Calu3 (cell line): ENCODE data around the gene CDK2AP2. TPM values are rescaled to one million over a fixed set of nuclear protein-coding genes. Genes with fewer than 3 reads are reported as not detected.

Source experiments
- BruUV-seq: library from RNA; stranded (reverse); fragments of 400-500 nt; replicated peaks from 2 replicates; lab custom pipeline; 2021; lab: Mats Ljungman, UMichigan
- CTCF ChIA-PET: fragments of 300-600 bp; sonication (Branson Sonifier 250); formaldehyde crosslinking; loops from one replicate; lab custom pipeline; 2022; ENCODE audit warnings: antibody characterized with exemption; lab: Charles Lee
- DNase-seq: peaks from one replicate; pipeline ENCODE4 v3.0.0; 2022
- H3K27ac Mint-ChIP-seq: one replicate; pipeline ENCODE4 v1.8.0; 2022; ENCODE audit warnings: mixed read lengths; ENCODE audit not compliant: unreplicated experiment
- H3K27me3 Mint-ChIP-seq: one replicate; pipeline ENCODE4 v1.8.0; 2022; ENCODE audit warnings: mixed read lengths; ENCODE audit not compliant: unreplicated experiment
- H3K36me3 Mint-ChIP-seq: one replicate; pipeline ENCODE4 v1.8.0; 2022; ENCODE audit warnings: mild to moderate bottlenecking, moderate library complexity, mixed read lengths; ENCODE audit not compliant: insufficient read depth, unreplicated experiment
- H3K4me1 Mint-ChIP-seq: one replicate; pipeline ENCODE4 v1.8.0; 2022; ENCODE audit warnings: mild to moderate bottlenecking, low read depth, mixed read lengths; ENCODE audit not compliant: unreplicated experiment
- H3K4me3 Mint-ChIP-seq: one replicate; pipeline ENCODE4 v1.8.0; 2022; ENCODE audit warnings: mild to moderate bottlenecking, low read depth, moderate library complexity, mixed read lengths; ENCODE audit not compliant: unreplicated experiment
- H3K9me3 Mint-ChIP-seq: one replicate; pipeline ENCODE4 v1.8.0; 2022; ENCODE audit warnings: low read depth, mixed read lengths; ENCODE audit not compliant: unreplicated experiment
- intact Hi-C: fragments of 100-400 bp; cut with micrococcal nuclease; formaldehyde crosslinking; loops from one replicate; pipeline ENCODE4 v1.10.0; 2022; ENCODE audit not compliant: unreplicated experiment
- microRNA-seq: library from miRNA; unstranded; fragments of <30 nt; microRNA quantifications from one replicate; pipeline ENCODE4 v1.2.0, GENCODE V29; 2022
- total RNA-seq: library from RNA; stranded (reverse); gene quantifications from 2 replicates; pipeline ENCODE4 v1.2.3, GENCODE V29; 2022
- TF ChIP-seq, protein P1 (sequence below): fragments of 200-600 bp; IDR thresholded peaks from one replicate; pipeline ENCODE4 v1.8.0; 2022; ENCODE audit warnings: antibody characterized with exemption; ENCODE audit not compliant: unreplicated experiment

Gene CDK2AP2
- total RNA-seq, 1 experiment from 2014 or later, result 64.7 TPM

DNA sequence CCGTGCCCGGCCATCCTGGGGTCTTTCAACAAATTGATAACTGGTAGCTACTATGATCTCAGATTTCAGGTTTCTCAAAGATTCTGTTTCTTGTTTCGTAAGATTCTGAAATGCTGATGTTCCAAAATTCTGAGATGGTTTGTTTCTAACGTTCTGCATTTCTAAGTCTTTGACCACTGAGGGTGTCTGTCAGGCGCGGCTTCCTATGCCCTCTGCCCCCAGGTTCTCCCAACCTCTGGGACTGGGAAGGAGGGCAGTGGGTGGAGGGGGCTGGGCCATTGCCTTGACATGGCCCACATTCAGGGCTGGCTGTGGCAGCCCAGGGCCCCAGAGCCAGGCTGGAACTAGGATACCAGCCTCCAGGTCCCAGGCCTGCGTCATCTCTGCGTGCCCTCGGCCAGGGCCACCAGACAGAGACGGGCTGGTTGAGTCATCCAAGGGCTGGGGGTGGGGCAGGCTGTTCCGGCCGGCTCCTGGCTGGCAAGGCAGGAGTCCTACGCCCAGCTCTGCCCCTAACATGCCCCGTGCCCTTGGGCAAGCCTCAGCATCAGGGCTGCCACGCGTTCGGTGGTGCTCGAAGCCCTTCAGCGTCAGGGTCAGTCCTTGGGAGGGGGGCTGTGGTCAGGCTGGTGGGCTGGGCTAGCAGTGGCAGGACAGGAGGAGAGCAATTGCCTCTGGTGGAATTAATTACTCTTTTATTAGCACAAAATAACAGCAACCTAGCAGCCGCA, 44.1 kb downstream of the CDK2AP2 start:
- Mint-ChIP-seq H3K4me3 (peak overlapping the region; percentile 94), H3K9me3 (no peaks in the 10 kb centered on the region), H3K36me3 (peaks cover 59% of the 10 kb centered on the region), H3K4me1 (peaks cover 35% of the 10 kb centered on the region), H3K27me3 (no peaks in the 10 kb centered on the region), H3K27ac (peak overlapping the region; percentile 91)
- peak; percentile 89 for DNase-seq
- BruUV-seq, result no TSS peak
- CTCF ChIA-PET, result no interaction called here
- TF ChIP-seq, protein P1, sequence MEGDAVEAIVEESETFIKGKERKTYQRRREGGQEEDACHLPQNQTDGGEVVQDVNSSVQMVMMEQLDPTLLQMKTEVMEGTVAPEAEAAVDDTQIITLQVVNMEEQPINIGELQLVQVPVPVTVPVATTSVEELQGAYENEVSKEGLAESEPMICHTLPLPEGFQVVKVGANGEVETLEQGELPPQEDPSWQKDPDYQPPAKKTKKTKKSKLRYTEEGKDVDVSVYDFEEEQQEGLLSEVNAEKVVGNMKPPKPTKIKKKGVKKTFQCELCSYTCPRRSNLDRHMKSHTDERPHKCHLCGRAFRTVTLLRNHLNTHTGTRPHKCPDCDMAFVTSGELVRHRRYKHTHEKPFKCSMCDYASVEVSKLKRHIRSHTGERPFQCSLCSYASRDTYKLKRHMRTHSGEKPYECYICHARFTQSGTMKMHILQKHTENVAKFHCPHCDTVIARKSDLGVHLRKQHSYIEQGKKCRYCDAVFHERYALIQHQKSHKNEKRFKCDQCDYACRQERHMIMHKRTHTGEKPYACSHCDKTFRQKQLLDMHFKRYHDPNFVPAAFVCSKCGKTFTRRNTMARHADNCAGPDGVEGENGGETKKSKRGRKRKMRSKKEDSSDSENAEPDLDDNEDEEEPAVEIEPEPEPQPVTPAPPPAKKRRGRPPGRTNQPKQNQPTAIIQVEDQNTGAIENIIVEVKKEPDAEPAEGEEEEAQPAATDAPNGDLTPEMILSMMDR, result no peak
- intact Hi-C loops, result no loop called here

DNA sequence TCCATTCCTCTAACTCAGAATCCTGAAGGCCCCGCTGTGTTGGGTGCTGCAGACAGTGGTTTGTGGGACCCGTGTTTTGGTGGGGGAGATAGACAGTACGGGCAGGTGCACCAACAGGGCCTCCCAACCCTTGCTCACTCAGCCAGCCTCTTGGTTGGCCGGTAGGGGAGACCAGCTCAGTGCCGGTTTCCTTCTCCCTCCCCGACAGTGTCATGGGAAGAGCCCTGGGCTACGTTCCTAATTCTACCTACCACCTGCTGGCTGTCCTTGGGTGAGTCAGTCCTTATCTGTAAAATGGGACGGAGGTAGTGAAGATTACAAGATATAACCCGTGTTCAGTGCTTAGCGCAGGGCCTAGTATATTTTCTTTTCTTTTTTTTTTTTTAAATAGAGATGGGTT, 44.8 kb downstream of the CDK2AP2 start:
- CTCF ChIA-PET, result no interaction called here
- DNase-seq, result no peak
- no peak overlapping the region for H3K27ac Mint-ChIP-seq
- intact Hi-C loops, result no loop called here
- no peaks in the 10 kb centered on the region for H3K27me3 Mint-ChIP-seq
- TF ChIP-seq, protein P1, result no peak
- peaks cover 53% of the 10 kb centered on the region for H3K36me3 Mint-ChIP-seq
- no peak overlapping the region for H3K4me3 Mint-ChIP-seq
- no peaks in the 10 kb centered on the region for H3K9me3 Mint-ChIP-seq
- no TSS peak for BruUV-seq
- peaks cover 32% of the 10 kb centered on the region for H3K4me1 Mint-ChIP-seq

DNA sequence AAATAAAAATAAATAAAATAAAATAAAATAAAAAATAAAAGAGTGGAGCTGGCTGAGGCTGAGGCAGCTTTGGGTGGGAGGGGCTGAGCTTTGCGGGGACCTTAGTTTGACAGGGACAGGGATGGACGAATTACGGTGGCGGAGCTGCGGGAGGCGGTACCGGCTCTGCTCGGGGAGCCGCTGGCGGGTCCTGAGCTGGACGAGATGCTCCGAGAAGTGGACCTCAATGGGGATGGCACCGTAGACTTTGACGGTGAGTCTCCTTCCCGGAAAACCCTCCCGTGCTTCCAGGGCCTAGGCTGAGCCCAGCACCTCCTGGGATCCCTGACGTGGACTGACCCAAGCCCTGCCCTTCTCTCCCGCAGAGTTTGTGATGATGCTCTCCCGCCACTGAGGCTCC, 49.7 kb downstream of the CDK2AP2 start:
- H3K9me3 Mint-ChIP-seq, result no peaks in the 10 kb centered on the region

DNA sequence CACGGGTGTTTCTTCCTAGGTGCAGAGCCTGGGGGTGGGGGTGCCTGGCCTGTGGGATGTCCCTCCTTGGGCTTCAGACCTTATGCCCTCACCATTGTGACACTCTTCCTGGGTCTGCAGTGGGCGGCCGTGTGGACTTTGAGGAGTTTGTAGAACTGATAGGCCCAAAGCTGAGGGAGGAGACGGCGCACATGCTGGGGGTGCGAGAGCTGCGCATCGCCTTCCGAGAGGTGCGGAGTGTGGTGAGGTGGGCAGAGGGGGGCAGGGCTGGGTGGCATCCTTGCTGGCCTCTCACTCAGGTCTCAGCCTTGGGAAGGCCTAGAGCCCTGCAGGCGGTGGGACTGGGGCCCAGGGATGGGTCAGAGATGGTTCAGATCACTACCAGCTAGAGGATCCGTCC, 50.5 kb downstream of the CDK2AP2 start:
- BruUV-seq, result no TSS peak
- no peak for DNase-seq
- no peaks in the 10 kb centered on the region for H3K27me3 Mint-ChIP-seq
- peaks cover 23% of the 10 kb centered on the region for H3K36me3 Mint-ChIP-seq
- TF ChIP-seq, protein P1, result no peak
- H3K9me3 Mint-ChIP-seq, result no peaks in the 10 kb centered on the region
- H3K4me3 Mint-ChIP-seq, result no peak overlapping the region
- CTCF ChIA-PET, result no interaction called here
- H3K4me1 Mint-ChIP-seq, result peaks cover 3% of the 10 kb centered on the region
- intact Hi-C loops, result no loop called here
- H3K27ac Mint-ChIP-seq, result no peak overlapping the region

More for the DNA sequence above, 49.7 kb downstream of the CDK2AP2 start:
- DNase-seq, result no peak
- CTCF ChIA-PET, result no interaction called here
- intact Hi-C loops, result no loop called here
- no TSS peak for BruUV-seq
- Mint-ChIP-seq H3K27me3 (no peaks in the 10 kb centered on the region), H3K27ac (no peak overlapping the region), H3K36me3 (peaks cover 22% of the 10 kb centered on the region), H3K4me1 (no peaks in the 10 kb centered on the region), H3K4me3 (no peak overlapping the region)
- TF ChIP-seq, protein P1, result no peak

Small RNA genes lying within 50 kb of the gene (microRNA-seq; reads per million reads assigned to microRNA genes)
- gene MIR6752, result not detected

Other genes with a start within 250 kb of the CDK2AP2 start
- 69.8 and 71.3 TPM in 2 replicates for gene GRK2, start 241.7 kb downstream of the CDK2AP2 start, total RNA-seq
- gene ANKRD13D, start 218.9 kb downstream of the CDK2AP2 start, total RNA-seq, result 50.8 and 58.5 TPM in 2 replicates
- 73.0 and 84.3 TPM in 2 replicates for gene SSH3, start 204.6 kb downstream of the CDK2AP2 start, total RNA-seq
- 95.1 and 119 TPM in 2 replicates for gene POLD4, start 154.6 kb downstream of the CDK2AP2 start, total RNA-seq
- 7.1 and 7.5 TPM in 2 replicates for gene CLCF1, start 134.6 kb downstream of the CDK2AP2 start, total RNA-seq
- gene RAD9A, start 116.2 kb downstream of the CDK2AP2 start, total RNA-seq, result 26.9 and 38.6 TPM in 2 replicates
- gene PPP1CA, start 106.3 kb downstream of the CDK2AP2 start, total RNA-seq, result 179 and 180 TPM in 2 replicates
- not detected in 2 replicates for gene TBC1D10C, start 104.1 kb downstream of the CDK2AP2 start, total RNA-seq
- gene CARNS1, start 92.5 kb downstream of the CDK2AP2 start, total RNA-seq, result 0.10 TPM in 1 of 2 replicates, not detected in the other
- 44.3 and 47.5 TPM in 2 replicates for gene RPS6KB2, start 79.7 kb downstream of the CDK2AP2 start, total RNA-seq
- gene PTPRCAP, start 70.5 kb downstream of the CDK2AP2 start, total RNA-seq, result 0.51 and 1.3 TPM in 2 replicates
- 103 and 116 TPM in 2 replicates for gene CORO1B, start 64.7 kb downstream of the CDK2AP2 start, total RNA-seq
- gene GPR152, start 55.4 kb downstream of the CDK2AP2 start, total RNA-seq, result not detected in 2 replicates
- gene CABP4, start 52.8 kb downstream of the CDK2AP2 start, total RNA-seq, result 24.8 and 25.4 TPM in 2 replicates
- gene TMEM134, start 38.9 kb downstream of the CDK2AP2 start, total RNA-seq, result 31.9 and 33.2 TPM in 2 replicates
- gene AIP, start 25.1 kb downstream of the CDK2AP2 start, total RNA-seq, result 44.0 and 48.4 TPM in 2 replicates
- gene PITPNM1, start 2.8 kb downstream of the CDK2AP2 start, total RNA-seq, result 70.5 and 84.1 TPM in 2 replicates
- gene CABP2, start 15.3 kb upstream of the CDK2AP2 start, total RNA-seq, result not detected in 2 replicates
- gene GSTP1, start 75.7 kb upstream of the CDK2AP2 start, total RNA-seq, result 777 and 838 TPM in 2 replicates
- gene NDUFV1, start 98.8 kb upstream of the CDK2AP2 start, total RNA-seq, result 216 and 233 TPM in 2 replicates
- gene NUDT8, start 121.8 kb upstream of the CDK2AP2 start, total RNA-seq, result 9.7 and 12.7 TPM in 2 replicates
- gene TBX10, start 131.6 kb upstream of the CDK2AP2 start, total RNA-seq, result not detected in 2 replicates
- 0.83 and 2.0 TPM in 2 replicates for gene ACY3, start 142.6 kb upstream of the CDK2AP2 start, total RNA-seq
- gene ALDH3B2, start 166.5 kb upstream of the CDK2AP2 start, total RNA-seq, result 2.4 and 2.9 TPM in 2 replicates